DND-41 (cell line): ENCODE measurements around the gene PDZD11.

ENCODE experiments used
- ATAC-seq: fragments of 200-7000 bp; cut with Tn5 transposase; 3 replicates; pipeline ENCODE4 v1.9.1; 2021; ENCODE audit warnings: low read depth; ENCODE audit not compliant: insufficient read depth
- DNase-seq: peaks from one replicate; pipeline ENCODE4 v3.0.0-alpha.2; 2020
- H2AFZ ChIP-seq: 2 replicates; pipeline ENCODE4 v1.6.0; 2012; ENCODE audit warnings: low read depth, low read length
- H3K27ac ChIP-seq: 2 replicates; pipeline ENCODE4 v1.5.1; 2012; ENCODE audit warnings: low read length, inconsistent platforms
- H3K27me3 ChIP-seq: fragments of 200-600 bp; sonication (generic); 2 replicates; pipeline ENCODE4 v1.6.0; 2012; ENCODE audit warnings: low read length, mild to moderate bottlenecking, inconsistent platforms; ENCODE audit not compliant: insufficient read depth, poor library complexity
- H3K36me3 ChIP-seq: 2 replicates; pipeline ENCODE4 v1.5.1; 2012; ENCODE audit warnings: low read length, inconsistent platforms; ENCODE audit not compliant: insufficient read depth
- H3K4me1 ChIP-seq: 2 replicates; pipeline ENCODE4 v1.5.1; 2012; ENCODE audit warnings: mild to moderate bottlenecking, low read length; ENCODE audit not compliant: insufficient read depth
- H3K4me2 ChIP-seq: 2 replicates; pipeline ENCODE4 v1.6.0; 2012; ENCODE audit warnings: mild to moderate bottlenecking, moderate library complexity, low read length, inconsistent platforms; ENCODE audit not compliant: insufficient read depth
- H3K4me3 ChIP-seq, 2 experiments: fragments of 200-600 bp in 1 of 2; shearing (Covaris generic) in 1 of 2; 2 replicates each; pipeline ENCODE4 v1.5.1; 2012 to 2016; ENCODE audit warnings: inconsistent platforms in 2 of 2, low read length in 2 of 2, mild to moderate bottlenecking in 2 of 2, low read depth in 1 of 2, moderate library complexity in 1 of 2
- H3K79me2 ChIP-seq: 2 replicates; pipeline ENCODE4 v1.6.0; 2012; ENCODE audit warnings: low read length, inconsistent platforms; ENCODE audit not compliant: insufficient read depth
- H3K9ac ChIP-seq: 2 replicates; pipeline ENCODE4 v1.6.0; 2012; ENCODE audit warnings: low read depth, mild to moderate bottlenecking, inconsistent platforms, low read length, moderate library complexity
- H3K9me3 ChIP-seq: 2 replicates; pipeline ENCODE4 v1.5.1; 2012; ENCODE audit warnings: low read length, moderate library complexity, mild to moderate bottlenecking, inconsistent platforms; ENCODE audit not compliant: insufficient read depth, severe bottlenecking
- H4K20me1 ChIP-seq: 2 replicates; pipeline ENCODE4 v1.6.0; 2012; ENCODE audit warnings: low read length; ENCODE audit not compliant: insufficient read depth
- EZH2 ChIP-seq: IDR thresholded peaks from 3 replicates; pipeline ENCODE4 v1.6.1; 2012; ENCODE audit warnings: borderline replicate concordance, low read depth, mild to moderate bottlenecking, moderate library complexity, low read length, inconsistent platforms; ENCODE audit not compliant: severe bottlenecking
- TF ChIP-seq, protein P1 (sequence below): IDR thresholded peaks from 2 replicates; pipeline ENCODE4 v1.5.1; 2012; ENCODE audit warnings: borderline replicate concordance, low read length, moderate library complexity, mild to moderate bottlenecking; ENCODE audit not compliant: poor library complexity, severe bottlenecking; ENCODE audit errors: extremely low read depth

PDZD11 gene

DNA sequence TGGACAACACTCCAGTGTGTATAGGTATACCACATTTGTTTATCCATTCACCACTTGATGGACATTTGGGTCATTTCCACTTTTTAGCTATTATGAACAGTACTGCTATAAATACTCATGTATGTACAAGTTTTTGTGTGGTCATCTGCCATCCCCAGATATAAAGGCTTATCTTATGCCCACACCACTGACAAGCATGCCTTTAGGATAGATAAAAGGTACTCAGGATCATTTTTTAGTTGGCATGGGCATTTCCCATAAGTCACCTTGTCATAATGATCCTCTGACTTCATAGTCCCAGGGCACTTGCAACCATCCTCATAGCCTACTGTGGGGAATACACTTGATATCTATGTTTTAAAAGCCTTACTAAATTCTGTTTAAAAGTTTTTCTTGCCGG, 49.0 kb downstream of the PDZD11 start:
- no peaks in the 10 kb centered on the region for H3K27me3 ChIP-seq

More for the DNA sequence above, 49.0 kb downstream of the PDZD11 start:
- Histone ChIP-seq H3K27ac (no peak overlapping the region), H2AFZ (no peak overlapping the region), H3K9ac (no peak overlapping the region), H3K4me3 (no peak overlapping the region), H3K79me2 (no peaks in the 10 kb centered on the region), H4K20me1 (no peaks in the 10 kb centered on the region), H3K4me2 (no peak overlapping the region), H3K9me3 (no peaks in the 10 kb centered on the region), H3K36me3 (no peaks in the 10 kb centered on the region), H3K4me1 (no peaks in the 10 kb centered on the region)
- TF ChIP-seq, protein P1, sequence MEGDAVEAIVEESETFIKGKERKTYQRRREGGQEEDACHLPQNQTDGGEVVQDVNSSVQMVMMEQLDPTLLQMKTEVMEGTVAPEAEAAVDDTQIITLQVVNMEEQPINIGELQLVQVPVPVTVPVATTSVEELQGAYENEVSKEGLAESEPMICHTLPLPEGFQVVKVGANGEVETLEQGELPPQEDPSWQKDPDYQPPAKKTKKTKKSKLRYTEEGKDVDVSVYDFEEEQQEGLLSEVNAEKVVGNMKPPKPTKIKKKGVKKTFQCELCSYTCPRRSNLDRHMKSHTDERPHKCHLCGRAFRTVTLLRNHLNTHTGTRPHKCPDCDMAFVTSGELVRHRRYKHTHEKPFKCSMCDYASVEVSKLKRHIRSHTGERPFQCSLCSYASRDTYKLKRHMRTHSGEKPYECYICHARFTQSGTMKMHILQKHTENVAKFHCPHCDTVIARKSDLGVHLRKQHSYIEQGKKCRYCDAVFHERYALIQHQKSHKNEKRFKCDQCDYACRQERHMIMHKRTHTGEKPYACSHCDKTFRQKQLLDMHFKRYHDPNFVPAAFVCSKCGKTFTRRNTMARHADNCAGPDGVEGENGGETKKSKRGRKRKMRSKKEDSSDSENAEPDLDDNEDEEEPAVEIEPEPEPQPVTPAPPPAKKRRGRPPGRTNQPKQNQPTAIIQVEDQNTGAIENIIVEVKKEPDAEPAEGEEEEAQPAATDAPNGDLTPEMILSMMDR: no peak
- no peak for TF ChIP-seq EZH2
- DNase-seq (no peak), ATAC-seq (no peak)
